ENCODE results near the gene ZNF345.

ZNF345 gene

DNA sequence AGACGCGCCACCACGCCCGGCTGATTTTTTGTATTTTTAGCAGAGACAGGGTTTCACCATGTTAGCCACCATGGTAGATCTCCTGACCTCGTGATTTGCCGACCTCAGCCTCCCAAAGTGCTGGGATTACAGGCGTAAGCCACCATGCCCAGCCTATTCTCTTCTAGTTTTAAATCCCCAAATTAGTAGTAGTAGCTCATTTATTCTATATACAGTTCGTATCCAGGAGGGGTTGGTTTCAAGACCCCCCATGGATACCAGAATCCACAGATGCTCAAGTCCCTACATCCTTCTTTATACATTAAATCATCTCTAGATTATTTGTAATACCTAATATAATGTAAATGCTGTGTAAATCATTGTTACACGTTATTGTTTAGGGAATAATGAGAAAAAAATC, 67.4 kb downstream of the ZNF345 start:
- in situ Hi-C loops (cut with HindIII; ENCODE audit: low sequenced_read_pairs) = no loop called here
- no peak for DNase-seq (ENCODE audit: low read depth)
- H3K4me3 ChIP-seq (ENCODE audit: low read depth, low read length) = no peak overlapping the region
- TF ChIP-seq, protein P1, sequence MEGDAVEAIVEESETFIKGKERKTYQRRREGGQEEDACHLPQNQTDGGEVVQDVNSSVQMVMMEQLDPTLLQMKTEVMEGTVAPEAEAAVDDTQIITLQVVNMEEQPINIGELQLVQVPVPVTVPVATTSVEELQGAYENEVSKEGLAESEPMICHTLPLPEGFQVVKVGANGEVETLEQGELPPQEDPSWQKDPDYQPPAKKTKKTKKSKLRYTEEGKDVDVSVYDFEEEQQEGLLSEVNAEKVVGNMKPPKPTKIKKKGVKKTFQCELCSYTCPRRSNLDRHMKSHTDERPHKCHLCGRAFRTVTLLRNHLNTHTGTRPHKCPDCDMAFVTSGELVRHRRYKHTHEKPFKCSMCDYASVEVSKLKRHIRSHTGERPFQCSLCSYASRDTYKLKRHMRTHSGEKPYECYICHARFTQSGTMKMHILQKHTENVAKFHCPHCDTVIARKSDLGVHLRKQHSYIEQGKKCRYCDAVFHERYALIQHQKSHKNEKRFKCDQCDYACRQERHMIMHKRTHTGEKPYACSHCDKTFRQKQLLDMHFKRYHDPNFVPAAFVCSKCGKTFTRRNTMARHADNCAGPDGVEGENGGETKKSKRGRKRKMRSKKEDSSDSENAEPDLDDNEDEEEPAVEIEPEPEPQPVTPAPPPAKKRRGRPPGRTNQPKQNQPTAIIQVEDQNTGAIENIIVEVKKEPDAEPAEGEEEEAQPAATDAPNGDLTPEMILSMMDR (IDR thresholded peaks at IDR 0.05; ENCODE audit: low read depth, low read length, missing control alignments) = no peak

All from astrocyte of the cerebellum (primary cell).